ENCODE results near the gene TBC1D12.
"Not testable (repeated sequence)": the region's sequence is repeated elsewhere in the genome, so short reads cannot be mapped to it uniquely, and the experiment has no call there.

The TBC1D12 gene

GRCh38 chr10:94531550-94531949 lies 129.2 kb downstream of the TBC1D12 start:
- H3K4me3 Mint-ChIP-seq, H3K27me3 Mint-ChIP-seq, H3K4me1 Mint-ChIP-seq, H3K9me3 Mint-ChIP-seq, H3K27ac Mint-ChIP-seq, H3K36me3 Mint-ChIP-seq: not testable (repeated sequence)

- Mint-ChIP-seq H3K27me3 (peaks cover 4% of the 10 kb centered on the region), H3K9me3 (no peaks in the 10 kb centered on the region), H3K4me1 (no peaks in the 10 kb centered on the region), H3K27ac (no peak overlapping the region), H3K36me3 (no peaks in the 10 kb centered on the region), H3K4me3 (no peak overlapping the region)
These were observed 130.7 kb downstream of the TBC1D12 start for GRCh38 chr10:94533027-94533426.

GRCh38 chr10:94542282-94542681 lies 139.9 kb downstream of the TBC1D12 start:
- H3K36me3 Mint-ChIP-seq = not testable (repeated sequence)

GRCh38 chr10:94545391-94546048 lies 143.2 kb downstream of the TBC1D12 start, which contains the start of gene HELLS:
HELLS (plus strand) TSS chr10:94545788; CDS start chr10:94545922, 134 bp downstream.
- H3K36me3 Mint-ChIP-seq = peaks cover 2% of the 10 kb centered on the region
- H3K4me3 Mint-ChIP-seq = peak within 1 kb of the TSS; percentile 99
- H3K27ac Mint-ChIP-seq = peak within 1 kb of the TSS; percentile 96
- no peaks in the 10 kb centered on the region for H3K9me3 Mint-ChIP-seq
- peaks cover 25% of the 10 kb centered on the region for H3K4me1 Mint-ChIP-seq
- H3K27me3 Mint-ChIP-seq = peaks cover 13% of the 10 kb centered on the region

More at GRCh38 chr10:94542282-94542681, 139.9 kb downstream of the TBC1D12 start:
- peaks cover 25% of the 10 kb centered on the region for H3K4me1 Mint-ChIP-seq
- H3K27ac Mint-ChIP-seq, H3K9me3 Mint-ChIP-seq, H3K4me3 Mint-ChIP-seq: not testable (repeated sequence)
- peaks cover 13% of the 10 kb centered on the region for H3K27me3 Mint-ChIP-seq

- Mint-ChIP-seq H3K4me1 (peaks cover 25% of the 10 kb centered on the region), H3K36me3 (peaks cover 2% of the 10 kb centered on the region), H3K27ac (peak overlapping the region; percentile 96), H3K27me3 (peaks cover 14% of the 10 kb centered on the region), H3K9me3 (no peaks in the 10 kb centered on the region), H3K4me3 (peak overlapping the region; percentile 99)
These were observed 143.9 kb downstream of the TBC1D12 start for GRCh38 chr10:94546049-94546900.

GRCh38 chr10:94546901-94547185 lies 144.5 kb downstream of the TBC1D12 start:
- no peaks in the 10 kb centered on the region for H3K9me3 Mint-ChIP-seq
- no peak overlapping the region for H3K27ac Mint-ChIP-seq
- H3K4me3 Mint-ChIP-seq = peak overlapping the region; percentile 99
- peaks cover 2% of the 10 kb centered on the region for H3K36me3 Mint-ChIP-seq
- peaks cover 25% of the 10 kb centered on the region for H3K4me1 Mint-ChIP-seq
- H3K27me3 Mint-ChIP-seq = peaks cover 12% of the 10 kb centered on the region

- no peaks in the 10 kb centered on the region for H3K9me3 Mint-ChIP-seq
- H3K4me1 Mint-ChIP-seq = peaks cover 25% of the 10 kb centered on the region
- no peak overlapping the region for H3K4me3 Mint-ChIP-seq
- H3K27me3 Mint-ChIP-seq = peaks cover 12% of the 10 kb centered on the region
- no peak overlapping the region for H3K27ac Mint-ChIP-seq
- peaks cover 2% of the 10 kb centered on the region for H3K36me3 Mint-ChIP-seq
These were observed 146.9 kb downstream of the TBC1D12 start for GRCh38 chr10:94549221-94549620.

- H3K36me3 Mint-ChIP-seq, H3K27ac Mint-ChIP-seq, H3K4me1 Mint-ChIP-seq, H3K9me3 Mint-ChIP-seq, H3K27me3 Mint-ChIP-seq, H3K4me3 Mint-ChIP-seq: not testable (repeated sequence)
These were observed 165.5 kb downstream of the TBC1D12 start for GRCh38 chr10:94567714-94568307.

GRCh38 chr10:94571081-94571480 lies 168.7 kb downstream of the TBC1D12 start:
- Mint-ChIP-seq H3K27me3 (no peaks in the 10 kb centered on the region), H3K4me1 (no peaks in the 10 kb centered on the region), H3K27ac (no peak overlapping the region), H3K4me3 (no peak overlapping the region), H3K36me3 (peaks cover 1% of the 10 kb centered on the region), H3K9me3 (no peaks in the 10 kb centered on the region)

GRCh38 chr10:94571528-94571927 lies 169.2 kb downstream of the TBC1D12 start:
- H3K36me3 Mint-ChIP-seq = peaks cover 1% of the 10 kb centered on the region
- no peak overlapping the region for H3K4me3 Mint-ChIP-seq
- no peaks in the 10 kb centered on the region for H3K27me3 Mint-ChIP-seq
- no peaks in the 10 kb centered on the region for H3K9me3 Mint-ChIP-seq
- H3K4me1 Mint-ChIP-seq = no peaks in the 10 kb centered on the region
- no peak overlapping the region for H3K27ac Mint-ChIP-seq

GRCh38 chr10:94578790-94579189 lies 176.4 kb downstream of the TBC1D12 start:
- no peaks in the 10 kb centered on the region for H3K27me3 Mint-ChIP-seq
- no peaks in the 10 kb centered on the region for H3K4me1 Mint-ChIP-seq
- no peaks in the 10 kb centered on the region for H3K9me3 Mint-ChIP-seq
- no peak overlapping the region for H3K4me3 Mint-ChIP-seq
- no peaks in the 10 kb centered on the region for H3K36me3 Mint-ChIP-seq
- H3K27ac Mint-ChIP-seq = no peak overlapping the region

- Mint-ChIP-seq H3K36me3 (no peaks in the 10 kb centered on the region), H3K27ac (no peak overlapping the region), H3K4me3 (no peak overlapping the region), H3K27me3 (no peaks in the 10 kb centered on the region), H3K4me1 (no peaks in the 10 kb centered on the region), H3K9me3 (no peaks in the 10 kb centered on the region)
These were observed 180.8 kb downstream of the TBC1D12 start for GRCh38 chr10:94583124-94583523.

Data from activated naive CD4-positive, alpha-beta T cell treated with anti-CD3 and anti-CD28 coated beads, Interleukin-2, amount 50 U/mL, for 24 hours (primary cell).